ENCODE results near the gene FTL. TPM values are rescaled to one million over a fixed set of nuclear protein-coding genes. Genes with fewer than 3 reads are reported as not detected.

The FTL gene
- total RNA-seq, 2 experiments from 2014 or later: 1,093 to 1,120 TPM

DNA sequence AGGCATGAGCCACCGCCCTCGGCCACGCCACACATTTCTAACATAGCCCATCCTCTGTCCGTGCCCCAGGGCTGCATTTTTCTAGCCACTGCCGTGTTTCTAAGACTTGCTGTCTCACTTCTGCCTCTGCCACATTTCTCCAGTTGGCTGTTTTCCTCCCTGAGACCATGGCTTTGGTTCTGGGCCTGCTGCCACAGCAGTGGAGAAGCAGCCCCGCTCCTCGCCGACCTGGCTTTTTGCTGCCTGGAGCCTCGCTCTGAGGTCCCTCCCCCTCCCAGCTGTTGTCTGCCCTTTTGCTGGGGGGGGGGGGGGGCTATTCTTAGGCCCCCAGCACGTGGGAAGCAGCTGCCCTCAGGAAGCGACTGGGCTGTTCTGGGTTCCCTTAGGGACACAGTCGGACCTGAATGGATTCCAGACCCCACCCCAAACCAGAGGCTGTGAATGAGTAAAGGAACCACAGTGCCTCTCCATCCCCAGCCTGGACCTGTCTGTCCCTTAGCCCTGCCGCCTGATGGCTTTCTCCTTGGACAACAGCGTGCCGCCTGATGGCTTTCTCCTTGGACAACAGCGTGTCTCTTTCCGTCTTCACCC is 24.7 kb downstream of the FTL start:
- intact Hi-C loops (cut with micrococcal nuclease): loop anchor here (5.0 to 10.0 kb wide), 3 partner anchors 205 to 625 kb away; partner anchors contain the start of genes CA11, SYNGR4 and TMEM143
- Mint-ChIP-seq H3K9me3 (no peaks in the 10 kb centered on the region), H3K36me3 (ENCODE audit: low read depth) (peaks cover 15% of the 10 kb centered on the region), H3K4me3 (no peak overlapping the region), H3K27me3 (ENCODE audit: low read depth) (no peaks in the 10 kb centered on the region), H3K4me1 (ENCODE audit: low read depth) (peaks cover 45% of the 10 kb centered on the region), H3K27ac (no peak overlapping the region)
- no peak for DNase-seq
- CTCF ChIA-PET: interaction anchor here (1.2 kb wide), 1 partner anchor 8 kb away, joined by 4 read pairs; no protein-coding TSS in a partner anchor

DNA sequence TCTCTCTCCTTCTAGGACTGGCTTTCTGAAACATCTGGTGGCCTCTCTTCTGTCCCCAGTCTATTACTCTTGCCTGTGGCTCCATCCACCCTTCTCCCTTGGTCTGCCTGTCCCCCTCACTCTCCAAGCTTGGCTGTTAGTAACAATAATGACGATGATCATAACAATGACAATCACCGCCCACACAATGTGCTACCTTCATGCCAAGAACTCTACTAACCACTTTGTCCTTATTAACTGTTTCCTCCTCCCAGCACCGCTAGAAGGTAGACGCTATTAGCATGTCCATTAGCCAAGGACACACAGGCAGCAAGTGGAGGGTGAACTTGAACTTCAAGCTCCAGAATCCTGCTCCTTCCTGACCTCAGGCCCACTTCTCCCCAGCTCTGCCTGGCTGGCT is 25.3 kb downstream of the FTL start:
- CTCF ChIA-PET: no interaction called here
- H3K4me1 Mint-ChIP-seq (ENCODE audit: low read depth): peaks cover 51% of the 10 kb centered on the region
- no peaks in the 10 kb centered on the region for H3K27me3 Mint-ChIP-seq (ENCODE audit: low read depth)
- no peaks in the 10 kb centered on the region for H3K9me3 Mint-ChIP-seq
- no peak overlapping the region for H3K4me3 Mint-ChIP-seq
- no peak for DNase-seq
- intact Hi-C loops (cut with micrococcal nuclease): loop anchor here (5.0 to 10.0 kb wide), 3 partner anchors 204 to 626 kb away; partner anchors contain the start of genes CA11, SYNGR4 and TMEM143
- H3K36me3 Mint-ChIP-seq (ENCODE audit: low read depth): peaks cover 20% of the 10 kb centered on the region
- H3K27ac Mint-ChIP-seq: no peak overlapping the region

DNA sequence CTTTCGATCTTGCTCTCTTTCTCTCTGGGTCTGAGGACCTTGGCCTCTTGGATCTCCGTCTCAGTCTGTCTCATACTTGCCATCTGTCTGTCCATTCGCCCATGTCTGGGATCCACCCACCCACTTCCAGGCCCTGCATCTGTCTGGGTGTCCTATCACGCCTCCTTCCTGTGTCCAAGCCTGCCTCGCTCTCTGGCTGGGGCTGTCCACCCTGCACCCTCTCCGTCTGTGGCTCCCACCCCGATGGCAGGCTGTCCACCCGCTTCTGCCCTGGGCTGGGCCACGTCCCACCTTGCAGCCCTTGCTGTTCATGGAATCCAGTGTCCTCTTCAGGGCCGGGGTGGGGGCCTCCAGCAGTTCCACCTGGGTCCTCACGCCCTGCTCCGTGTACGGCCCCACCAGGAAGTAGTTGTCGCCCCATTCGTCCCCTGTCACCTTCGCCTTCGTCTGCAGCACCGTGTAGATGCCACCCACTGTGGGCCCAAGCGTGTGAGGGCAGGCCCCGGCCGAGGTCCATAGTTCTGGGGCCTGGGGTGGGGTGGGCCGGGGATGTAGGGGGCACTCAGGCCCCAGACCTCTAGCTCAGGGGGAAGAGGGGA is 26.0 kb downstream of the FTL start:
- peaks cover 51% of the 10 kb centered on the region for H3K4me1 Mint-ChIP-seq (ENCODE audit: low read depth)
- no peaks in the 10 kb centered on the region for H3K9me3 Mint-ChIP-seq
- no peak for DNase-seq
- H3K4me3 Mint-ChIP-seq: no peak overlapping the region
- no peak overlapping the region for H3K27ac Mint-ChIP-seq
- no peaks in the 10 kb centered on the region for H3K27me3 Mint-ChIP-seq (ENCODE audit: low read depth)
- CTCF ChIA-PET: interaction anchor here (0.9 kb wide), 1 partner anchor 20 kb away, joined by 3 read pairs; no protein-coding TSS in a partner anchor
- intact Hi-C loops (cut with micrococcal nuclease): loop anchor here (5.0 to 10.0 kb wide), 3 partner anchors 204 to 626 kb away; partner anchors contain the start of genes CA11, SYNGR4 and TMEM143
- peaks cover 20% of the 10 kb centered on the region for H3K36me3 Mint-ChIP-seq (ENCODE audit: low read depth)

DNA sequence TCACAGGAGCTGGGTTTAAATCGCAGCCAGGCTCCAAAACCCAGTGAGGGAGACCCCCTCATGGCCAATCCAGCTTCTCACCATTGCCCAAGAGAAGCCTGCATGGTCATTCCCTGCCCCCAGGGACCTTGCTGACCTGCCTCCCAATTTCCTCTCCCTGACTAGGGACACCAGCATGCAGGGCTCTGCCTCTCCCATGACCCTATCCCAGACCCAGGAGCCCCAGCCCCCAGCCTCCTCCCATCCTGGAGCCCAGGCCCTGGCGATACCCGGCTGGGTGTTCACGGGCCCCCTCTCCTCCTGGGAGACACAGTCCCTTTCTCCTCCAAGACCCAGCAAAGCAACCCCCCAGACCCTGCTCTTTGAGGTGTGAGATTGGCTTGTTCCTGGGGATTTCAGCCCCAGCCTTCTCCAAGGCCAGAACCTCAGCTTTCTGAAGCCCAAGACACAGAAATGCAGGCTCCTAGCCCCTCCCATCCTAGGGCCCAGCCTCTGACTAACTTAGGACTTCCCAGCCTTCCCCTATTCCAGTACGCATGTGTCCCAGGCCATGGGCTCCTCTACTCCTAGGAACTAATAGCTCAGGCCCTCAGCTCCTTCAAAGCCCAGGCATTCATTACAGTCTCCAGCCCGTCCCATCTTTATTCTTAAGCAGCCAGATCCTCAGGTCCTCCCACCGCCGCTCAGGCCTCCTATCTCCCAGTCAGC is 26.9 kb downstream of the FTL start:
- H3K9me3 Mint-ChIP-seq: no peaks in the 10 kb centered on the region
- intact Hi-C loops (cut with micrococcal nuclease): loop anchor here (2.0 to 10.0 kb wide), 6 partner anchors 27 to 627 kb away; partner anchors contain the start of genes CA11, LIN7B, SYNGR4 and TMEM143
- peak overlapping the region; percentile 83 for H3K4me3 Mint-ChIP-seq
- no peaks in the 10 kb centered on the region for H3K27me3 Mint-ChIP-seq (ENCODE audit: low read depth)
- DNase-seq: no peak
- H3K4me1 Mint-ChIP-seq (ENCODE audit: low read depth): peaks cover 51% of the 10 kb centered on the region
- peak overlapping the region; percentile 88 for H3K27ac Mint-ChIP-seq
- H3K36me3 Mint-ChIP-seq (ENCODE audit: low read depth): peaks cover 20% of the 10 kb centered on the region
- CTCF ChIA-PET: interaction anchor here (0.9 to 3.8 kb wide), 7 partner anchors 8 to 207 kb away, joined by 3 to 22 read pairs (median 8); partner anchors contain the start of gene LHB

DNA sequence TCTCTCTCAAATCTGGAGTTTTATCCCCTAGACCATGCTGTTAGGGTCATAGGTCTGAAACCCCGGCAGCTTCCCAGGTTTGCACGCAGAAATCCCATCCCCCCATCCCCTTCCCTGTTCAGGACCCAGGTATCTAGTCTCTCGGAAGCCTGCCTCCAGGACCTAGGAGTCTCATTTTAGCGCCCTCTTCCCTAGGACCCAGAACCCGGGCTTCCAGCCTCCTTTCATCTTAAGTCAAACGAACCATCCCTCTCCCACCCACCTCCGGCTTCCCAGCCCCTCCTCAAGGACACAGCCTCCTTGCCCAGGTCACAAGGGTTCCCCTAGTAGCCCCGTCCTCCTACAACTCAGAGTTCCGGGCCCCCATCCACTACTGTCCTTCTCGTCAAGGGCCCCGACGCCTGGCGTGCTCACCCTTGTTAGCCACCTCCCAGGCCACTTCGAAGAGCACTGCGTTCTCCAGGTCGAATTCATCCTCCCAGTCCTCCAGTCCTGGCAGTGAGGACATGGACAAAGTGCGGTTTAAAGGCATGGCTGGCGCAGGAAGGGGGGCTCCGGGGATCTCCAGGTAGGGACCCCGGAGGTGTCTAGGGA is 27.6 kb downstream of the FTL start:
- peak overlapping the region; percentile 88 for H3K27ac Mint-ChIP-seq
- peaks cover 45% of the 10 kb centered on the region for H3K4me1 Mint-ChIP-seq (ENCODE audit: low read depth)
- CTCF ChIA-PET: interaction anchor here (0.7 to 3.8 kb wide), 23 partner anchors 9 to 206 kb away, joined by 3 to 22 read pairs (median 5); partner anchors contain the start of genes BCAT2, FTL, LHB and LIN7B
- intact Hi-C loops (cut with micrococcal nuclease): loop anchor here (1.0 to 10.0 kb wide), 12 partner anchors 26 to 628 kb away; partner anchors contain the start of genes CA11, CGB2, FTL and LIN7B
- no peaks in the 10 kb centered on the region for H3K27me3 Mint-ChIP-seq (ENCODE audit: low read depth)
- H3K4me3 Mint-ChIP-seq: peak overlapping the region; percentile 83
- peak; percentile 30 for DNase-seq
- no peaks in the 10 kb centered on the region for H3K9me3 Mint-ChIP-seq
- H3K36me3 Mint-ChIP-seq (ENCODE audit: low read depth): peaks cover 21% of the 10 kb centered on the region

DNA sequence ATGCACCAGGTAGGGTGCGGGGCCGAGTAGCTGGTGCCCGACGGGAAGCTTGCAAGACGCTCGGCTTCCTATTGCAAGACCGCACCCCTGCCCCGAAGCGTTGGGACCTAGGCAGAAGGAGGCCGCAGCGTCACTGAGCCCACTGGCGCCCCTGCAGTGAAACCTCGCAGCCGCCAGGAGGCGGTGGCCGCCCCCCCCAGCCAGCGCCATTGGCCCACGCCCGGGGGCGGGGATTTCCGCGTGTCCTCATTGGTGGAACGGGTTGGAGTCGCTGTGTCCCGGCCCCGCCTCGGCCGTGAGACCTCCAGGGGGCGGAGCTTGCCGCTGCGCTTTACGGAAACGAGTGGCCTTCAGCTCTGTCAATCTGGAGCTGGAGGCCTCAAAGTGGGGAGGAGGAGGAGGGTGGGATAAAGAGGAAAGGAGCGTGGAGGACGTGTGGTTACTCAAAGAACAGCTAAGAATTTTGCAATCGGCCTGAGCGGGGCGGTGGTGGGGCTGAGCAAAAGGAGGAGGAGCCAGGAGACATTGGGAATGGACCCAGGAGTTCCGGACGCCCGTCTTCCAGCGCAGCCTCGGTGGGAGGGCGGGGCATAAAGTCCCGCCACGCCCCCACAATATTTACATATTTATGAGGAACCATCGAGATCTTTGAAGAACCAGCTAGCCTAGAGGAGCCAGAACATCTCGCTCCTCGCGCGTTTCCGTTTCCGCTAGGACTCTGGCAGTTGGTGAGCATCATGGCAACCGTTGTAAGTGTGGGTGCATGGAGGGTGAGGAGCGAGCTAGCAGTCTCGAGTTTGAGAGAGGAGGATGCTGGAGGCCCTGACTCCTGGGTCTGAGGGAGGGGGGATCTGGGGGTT is 28.3 kb downstream of the FTL start, which contains the start of the genes GYS1 and RUVBL2:
GYS1 (minus strand) TSS at position 135 of the 860 bp plus-strand sequence. CDS start 197 bp downstream, outside the sequence.
RUVBL2 (plus strand) TSS at position 713 of the 860 bp plus-strand sequence; CDS start at position 738, 25 bp downstream.
- Mint-ChIP-seq H3K27ac (peak within 1 kb of the TSS; percentile 94), H3K27me3 (ENCODE audit: low read depth) (no peaks in the 10 kb centered on the region), H3K36me3 (ENCODE audit: low read depth) (peaks cover 20% of the 10 kb centered on the region), H3K9me3 (no peaks in the 10 kb centered on the region), H3K4me3 (peak within 1 kb of the TSS; percentile 83), H3K4me1 (ENCODE audit: low read depth) (peaks cover 44% of the 10 kb centered on the region)
- DNase-seq: peak; percentile 99
- CTCF ChIA-PET: interaction anchor here (0.6 to 3.8 kb wide), 35 partner anchors 10 to 297 kb away, joined by 3 to 22 read pairs (median 5); partner anchors contain the start of genes BCAT2, CGB2, CGB7 and FTL
- intact Hi-C loops (cut with micrococcal nuclease): loop anchor here (1.0 to 10.0 kb wide), 12 partner anchors 25 to 629 kb away; partner anchors contain the start of genes CA11, CGB2, FTL and LIN7B

DNA sequence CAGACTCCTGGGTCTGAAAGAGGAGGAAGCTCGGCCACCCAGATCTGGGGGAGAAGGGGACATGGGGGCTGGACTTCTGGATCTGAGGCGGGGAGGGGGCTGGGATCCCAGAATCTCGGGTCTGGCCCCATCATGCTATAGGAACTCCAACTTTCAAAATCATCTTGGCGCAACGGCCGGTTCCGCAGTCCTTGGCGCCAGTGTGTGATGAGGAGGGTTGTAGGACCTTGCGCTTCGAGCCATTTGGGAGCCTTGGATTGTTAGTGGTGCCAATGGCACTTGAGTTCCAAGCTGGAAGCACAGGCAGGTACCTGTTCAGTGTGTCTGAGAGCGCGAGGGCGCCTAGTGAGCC is 28.9 kb downstream of the FTL start:
- CTCF ChIA-PET: interaction anchor here (0.6 to 3.8 kb wide), 23 partner anchors 10 to 298 kb away, joined by 3 to 22 read pairs (median 5); partner anchors contain the start of genes BCAT2, CGB2, CGB7 and FTL
- H3K27ac Mint-ChIP-seq: peak overlapping the region; percentile 94

DNA sequence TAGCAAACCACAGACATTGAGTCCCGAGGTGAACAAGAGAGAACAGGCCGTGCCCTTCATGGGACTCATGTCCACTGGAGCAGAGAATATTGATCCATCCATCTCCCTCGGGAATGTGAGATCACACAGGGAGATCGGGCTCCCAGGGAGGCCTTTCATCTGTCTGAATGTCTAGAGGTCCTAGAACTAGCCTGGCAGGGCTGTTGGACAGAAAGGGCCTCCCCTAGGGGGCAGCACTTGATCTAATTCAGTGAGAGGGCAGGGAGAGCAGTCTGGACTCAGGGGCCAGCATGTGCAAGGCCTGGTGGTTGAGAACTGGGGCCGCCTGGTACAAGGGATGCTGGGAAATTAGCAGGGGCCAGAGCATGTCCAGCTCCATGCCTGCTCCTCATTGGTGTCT is 32.9 kb downstream of the FTL start:
- Mint-ChIP-seq H3K27ac (no peak overlapping the region), H3K36me3 (ENCODE audit: low read depth) (peaks cover 28% of the 10 kb centered on the region), H3K4me3 (no peak overlapping the region), H3K27me3 (ENCODE audit: low read depth) (no peaks in the 10 kb centered on the region), H3K9me3 (no peaks in the 10 kb centered on the region), H3K4me1 (ENCODE audit: low read depth) (peaks cover 29% of the 10 kb centered on the region)
- CTCF ChIA-PET: interaction anchor here (0.6 to 1.7 kb wide), 9 partner anchors 9 to 228 kb away, joined by 3 to 12 read pairs (median 3); no protein-coding TSS in a partner anchor
- peak; percentile 73 for DNase-seq
- intact Hi-C loops (cut with micrococcal nuclease): loop anchor here (1.0 to 10.0 kb wide), 4 partner anchors 77 to 633 kb away; partner anchors contain the start of genes SYNGR4 and TMEM143

More for the DNA sequence above, 28.9 kb downstream of the FTL start:
- DNase-seq: no peak
- no peaks in the 10 kb centered on the region for H3K27me3 Mint-ChIP-seq (ENCODE audit: low read depth)
- peaks cover 41% of the 10 kb centered on the region for H3K4me1 Mint-ChIP-seq (ENCODE audit: low read depth)
- intact Hi-C loops (cut with micrococcal nuclease): loop anchor here (5.0 to 10.0 kb wide), 3 partner anchors 201 to 629 kb away; partner anchors contain the start of genes CA11, SYNGR4 and TMEM143
- H3K4me3 Mint-ChIP-seq: peak overlapping the region; percentile 83
- peaks cover 17% of the 10 kb centered on the region for H3K36me3 Mint-ChIP-seq (ENCODE audit: low read depth)
- no peaks in the 10 kb centered on the region for H3K9me3 Mint-ChIP-seq

DNA sequence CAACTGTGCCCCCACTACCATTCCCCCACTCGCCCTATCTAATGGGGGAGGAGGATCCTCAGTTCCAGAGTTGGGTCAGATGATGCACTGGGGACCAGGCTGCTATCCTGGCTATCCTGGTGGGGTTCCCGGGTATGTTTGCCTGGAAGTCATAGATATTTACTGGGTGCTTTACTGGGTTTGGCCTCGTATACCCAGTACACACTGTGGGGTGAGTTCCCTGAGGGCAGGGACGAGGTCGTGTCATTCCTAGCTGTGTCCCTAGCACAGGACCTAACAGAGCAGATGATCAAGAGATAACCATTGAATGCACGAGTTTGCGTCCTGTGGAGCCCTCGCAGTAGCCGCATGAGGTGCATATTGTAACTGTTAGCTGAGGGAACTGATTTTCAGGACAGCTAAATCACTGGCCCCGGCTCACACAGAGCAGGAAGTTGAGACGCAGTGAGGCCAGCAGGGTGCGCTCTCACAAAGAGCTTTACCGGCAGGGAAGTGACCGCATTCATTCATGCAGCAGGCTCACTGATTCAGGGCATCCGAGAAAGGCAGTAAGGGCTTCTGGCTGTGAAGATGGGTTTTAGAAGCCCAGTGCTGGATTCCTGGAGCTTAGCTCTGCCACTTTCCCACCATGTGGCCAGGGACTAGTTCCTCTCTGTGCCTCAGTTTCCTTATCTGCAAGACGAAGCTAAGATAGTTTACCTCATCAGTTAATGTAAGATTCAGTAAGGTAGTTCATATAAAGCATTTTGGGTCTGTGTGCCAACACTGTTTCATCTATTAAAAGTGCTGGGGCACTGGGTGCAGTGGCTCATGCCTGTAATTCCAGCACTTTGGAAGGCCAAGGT is 34.6 kb downstream of the FTL start:
- Mint-ChIP-seq H3K36me3 (ENCODE audit: low read depth) (peaks cover 36% of the 10 kb centered on the region), H3K4me3 (no peak overlapping the region), H3K27me3 (ENCODE audit: low read depth) (no peaks in the 10 kb centered on the region), H3K9me3 (no peaks in the 10 kb centered on the region), H3K4me1 (ENCODE audit: low read depth) (peaks cover 22% of the 10 kb centered on the region), H3K27ac (no peak overlapping the region)
- intact Hi-C loops (cut with micrococcal nuclease): loop anchor here (5.0 to 10.0 kb wide), 3 partner anchors 195 to 635 kb away; partner anchors contain the start of genes SYNGR4 and TMEM143
- DNase-seq: peak; percentile 76
- CTCF ChIA-PET: interaction anchor here (0.5 to 2.3 kb wide), 20 partner anchors 13 to 321 kb away, joined by 3 to 8 read pairs (median 3); partner anchors contain the start of genes CGB2 and LHB

DNA sequence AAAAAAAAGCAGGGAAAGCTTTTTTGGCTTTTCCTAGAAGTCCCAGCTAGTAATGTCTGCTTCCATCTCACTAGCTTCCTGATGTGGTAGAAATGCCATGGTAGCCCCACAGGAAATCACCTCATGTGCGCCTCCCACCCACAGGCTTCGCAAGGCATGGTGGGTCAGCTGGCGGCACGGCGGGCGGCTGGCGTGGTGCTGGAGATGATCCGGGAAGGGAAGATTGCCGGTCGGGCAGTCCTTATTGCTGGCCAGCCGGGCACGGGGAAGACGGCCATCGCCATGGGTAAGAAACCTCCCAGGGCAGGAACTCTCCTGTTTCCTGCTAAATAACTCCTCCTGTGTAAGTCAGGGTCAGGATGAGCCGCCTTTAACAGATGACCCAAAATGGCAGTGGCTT is 39.0 kb downstream of the FTL start:
- no peak for DNase-seq
- Mint-ChIP-seq H3K36me3 (ENCODE audit: low read depth) (peaks cover 33% of the 10 kb centered on the region), H3K4me1 (ENCODE audit: low read depth) (peaks cover 6% of the 10 kb centered on the region), H3K4me3 (no peak overlapping the region), H3K9me3 (no peaks in the 10 kb centered on the region), H3K27me3 (ENCODE audit: low read depth) (no peaks in the 10 kb centered on the region), H3K27ac (no peak overlapping the region)
- CTCF ChIA-PET: interaction anchor here (0.7 to 1.1 kb wide), 2 partner anchors 10 to 50 kb away, joined by 3 read pairs; partner anchors contain the start of gene BAX
- intact Hi-C loops (cut with micrococcal nuclease): no loop called here

All from activated naive CD4-positive, alpha-beta T cell treated with anti-CD3 and anti-CD28 coated beads for 36 hours (primary cell).